OCI-LY1 (cell line): ENCODE measurements around the gene CALR3.

Experiments used
- H2AFZ ChIP-seq: fragments of 200-600 bp; sonication (generic), shearing (Covaris generic); 2 replicates; pipeline ENCODE4 v1.6.0; 2014; ENCODE audit warnings: antibody characterized with exemption, mild to moderate bottlenecking, low read length
- H3F3A ChIP-seq: fragments of 200-600 bp; sonication (generic), shearing (Covaris generic); 2 replicates; pipeline ENCODE4 v1.6.0; 2014; ENCODE audit warnings: mild to moderate bottlenecking, antibody characterized with exemption, low read length, moderate library complexity; ENCODE audit not compliant: insufficient read depth
- H3K27ac ChIP-seq: fragments of 200-600 bp; sonication (generic); 2 replicates; pipeline ENCODE4 v1.5.1; 2014; ENCODE audit warnings: low read length, mixed run types, mild to moderate bottlenecking, low read depth; ENCODE audit not compliant: poor library complexity, severe bottlenecking
- H3K27me3 ChIP-seq: fragments of 200-600 bp; sonication (generic); 2 replicates; pipeline ENCODE4 v1.6.0; 2014; ENCODE audit warnings: antibody characterized with exemption, mild to moderate bottlenecking, low read length, moderate library complexity; ENCODE audit not compliant: insufficient read depth
- H3K36me3 ChIP-seq: fragments of 200-600 bp; sonication (generic); 2 replicates; pipeline ENCODE4 v1.6.1; 2014; ENCODE audit warnings: mild to moderate bottlenecking, antibody characterized with exemption, low read length, moderate library complexity, mixed read lengths; ENCODE audit not compliant: insufficient read depth
- H3K4me1 ChIP-seq: fragments of 200-600 bp; sonication (generic); 2 replicates; pipeline ENCODE4 v1.5.1; 2014; ENCODE audit warnings: mild to moderate bottlenecking, low read length, moderate library complexity; ENCODE audit not compliant: insufficient read depth, severe bottlenecking
- H3K4me2 ChIP-seq: fragments of 200-600 bp; sonication (generic), shearing (Covaris generic); 2 replicates; pipeline ENCODE4 v1.6.1; 2014; ENCODE audit warnings: low read length
- H3K4me3 ChIP-seq: fragments of 200-600 bp; sonication (generic); 2 replicates; pipeline ENCODE4 v1.5.1; 2014; ENCODE audit warnings: low read length, low read depth, mild to moderate bottlenecking, mixed read lengths; ENCODE audit not compliant: poor library complexity, severe bottlenecking
- H3K79me2 ChIP-seq: fragments of 200-600 bp; shearing (Covaris generic); 2 replicates; pipeline ENCODE4 v1.6.1; 2016; ENCODE audit warnings: mixed run types, low read length, mixed read lengths; ENCODE audit not compliant: insufficient read depth
- H3K9ac ChIP-seq: fragments of 200-600 bp; sonication (generic), shearing (Covaris generic); 2 replicates; pipeline ENCODE4 v1.6.1; 2014; ENCODE audit warnings: mild to moderate bottlenecking, low read length, mixed read lengths
- H3K9me2 ChIP-seq: fragments of 200-600 bp; sonication (generic), shearing (Covaris generic); 2 replicates; pipeline ENCODE4 v1.6.1; 2014; ENCODE audit warnings: low read depth, mild to moderate bottlenecking, low read length, mixed read lengths
- H3K9me3 ChIP-seq: fragments of 200-600 bp; shearing (Covaris generic); 2 replicates; pipeline ENCODE4 v1.6.1; 2014; ENCODE audit warnings: low read length, mixed read lengths
- H4K20me1 ChIP-seq: fragments of 200-600 bp; sonication (generic), shearing (Covaris generic); 2 replicates; pipeline ENCODE4 v1.6.0; 2016; ENCODE audit warnings: mild to moderate bottlenecking, low read length; ENCODE audit not compliant: insufficient read depth
- EZH2 ChIP-seq: fragments of 200-600 bp; sonication (generic), shearing (Covaris generic); IDR thresholded peaks from 2 replicates; pipeline ENCODE4 v1.8.0; 2017; ENCODE audit warnings: borderline replicate concordance, mixed run types, mild to moderate bottlenecking, antibody characterized with exemption, low read length, moderate library complexity, mixed read lengths
- TF ChIP-seq, protein P1 (sequence below): fragments of 200-600 bp; sonication (generic), shearing (Covaris generic); IDR thresholded peaks from 2 replicates; pipeline ENCODE4 v1.5.1; 2017; ENCODE audit warnings: mild to moderate bottlenecking, antibody characterized with exemption, low read length, moderate library complexity, mixed read lengths

The CALR3 gene

DNA sequence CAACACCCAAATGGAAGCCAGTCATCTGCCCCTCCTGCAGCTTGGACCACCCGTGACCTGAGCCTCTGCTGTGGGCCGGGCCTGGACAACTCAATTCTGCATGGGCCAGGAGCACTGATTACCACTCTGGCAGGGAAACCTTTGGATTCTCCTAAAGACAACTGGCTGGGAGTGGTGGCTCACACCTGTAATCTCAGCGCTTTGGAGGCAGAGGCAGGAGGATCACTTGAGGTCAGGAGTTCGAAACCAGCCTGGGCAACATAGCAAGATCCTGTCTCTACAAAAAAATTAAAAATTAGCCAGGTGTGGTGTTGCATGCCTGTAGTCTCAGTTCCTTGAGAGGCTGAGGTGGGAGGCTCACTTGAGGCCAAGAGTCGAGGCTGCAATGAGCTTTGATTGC is 30.7 kb downstream of the CALR3 start:
- peaks cover 94% of the 10 kb centered on the region for H3K79me2 ChIP-seq
- H3K9ac ChIP-seq, result no peak overlapping the region
- no peak overlapping the region for H3K4me3 ChIP-seq
- no peaks in the 10 kb centered on the region for H3K9me3 ChIP-seq
- H3K36me3 ChIP-seq, result peaks cover 12% of the 10 kb centered on the region
- no peaks in the 10 kb centered on the region for H3K27me3 ChIP-seq
- H3K9me2 ChIP-seq, result no peaks in the 10 kb centered on the region
- no peak overlapping the region for H2AFZ ChIP-seq
- peaks cover 74% of the 10 kb centered on the region for H3K4me1 ChIP-seq
- H4K20me1 ChIP-seq, result no peaks in the 10 kb centered on the region
- H3F3A ChIP-seq, result no peaks in the 10 kb centered on the region
- TF ChIP-seq EZH2, result no peak
- TF ChIP-seq, protein P1, sequence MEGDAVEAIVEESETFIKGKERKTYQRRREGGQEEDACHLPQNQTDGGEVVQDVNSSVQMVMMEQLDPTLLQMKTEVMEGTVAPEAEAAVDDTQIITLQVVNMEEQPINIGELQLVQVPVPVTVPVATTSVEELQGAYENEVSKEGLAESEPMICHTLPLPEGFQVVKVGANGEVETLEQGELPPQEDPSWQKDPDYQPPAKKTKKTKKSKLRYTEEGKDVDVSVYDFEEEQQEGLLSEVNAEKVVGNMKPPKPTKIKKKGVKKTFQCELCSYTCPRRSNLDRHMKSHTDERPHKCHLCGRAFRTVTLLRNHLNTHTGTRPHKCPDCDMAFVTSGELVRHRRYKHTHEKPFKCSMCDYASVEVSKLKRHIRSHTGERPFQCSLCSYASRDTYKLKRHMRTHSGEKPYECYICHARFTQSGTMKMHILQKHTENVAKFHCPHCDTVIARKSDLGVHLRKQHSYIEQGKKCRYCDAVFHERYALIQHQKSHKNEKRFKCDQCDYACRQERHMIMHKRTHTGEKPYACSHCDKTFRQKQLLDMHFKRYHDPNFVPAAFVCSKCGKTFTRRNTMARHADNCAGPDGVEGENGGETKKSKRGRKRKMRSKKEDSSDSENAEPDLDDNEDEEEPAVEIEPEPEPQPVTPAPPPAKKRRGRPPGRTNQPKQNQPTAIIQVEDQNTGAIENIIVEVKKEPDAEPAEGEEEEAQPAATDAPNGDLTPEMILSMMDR, result no peak
- no peak overlapping the region for H3K4me2 ChIP-seq
- H3K27ac ChIP-seq, result no peak overlapping the region

GRCh38 chr19:16463991-16464575 is 31.9 kb downstream of the CALR3 start:
- Histone ChIP-seq H3F3A (no peaks in the 10 kb centered on the region), H3K79me2 (peaks cover 94% of the 10 kb centered on the region), H3K9me2 (no peaks in the 10 kb centered on the region), H3K4me2 (no peak overlapping the region), H2AFZ (no peak overlapping the region), H3K9me3 (no peaks in the 10 kb centered on the region), H3K36me3 (peaks cover 12% of the 10 kb centered on the region), H3K27me3 (no peaks in the 10 kb centered on the region), H3K9ac (no peak overlapping the region), H4K20me1 (no peaks in the 10 kb centered on the region), H3K4me1 (peaks cover 74% of the 10 kb centered on the region), H3K4me3 (no peak overlapping the region), H3K27ac (peak overlapping the region; percentile 8)
- TF ChIP-seq, protein P1, result no peak
- no peak for TF ChIP-seq EZH2

GRCh38 chr19:16463341-16463990 is 32.5 kb downstream of the CALR3 start:
- no peak overlapping the region for H3K4me2 ChIP-seq
- no peak overlapping the region for H3K9ac ChIP-seq
- H3K4me1 ChIP-seq, result peaks cover 74% of the 10 kb centered on the region
- no peaks in the 10 kb centered on the region for H3K9me2 ChIP-seq
- peak overlapping the region; percentile 78 for H3K27ac ChIP-seq
- H3K9me3 ChIP-seq, result no peaks in the 10 kb centered on the region
- H3K36me3 ChIP-seq, result peaks cover 12% of the 10 kb centered on the region
- no peaks in the 10 kb centered on the region for H4K20me1 ChIP-seq
- no peaks in the 10 kb centered on the region for H3F3A ChIP-seq
- no peak for TF ChIP-seq EZH2
- TF ChIP-seq, protein P1, result no peak
- H3K79me2 ChIP-seq, result peaks cover 94% of the 10 kb centered on the region
- no peak overlapping the region for H3K4me3 ChIP-seq
- H3K27me3 ChIP-seq, result no peaks in the 10 kb centered on the region
- no peak overlapping the region for H2AFZ ChIP-seq
